ENCODE measurements around the gene NFIC.

- no peak for TF ChIP-seq CTCF (IDR thresholded peaks at IDR 0.05; ENCODE audit: insufficient read depth, low read depth, low read length)
- TF ChIP-seq EZH2 (IDR thresholded peaks at IDR 0.05; ENCODE audit: insufficient read depth, low read length) = no peak
Measured at GRCh38 chr19:3328743-3329142, 37.6 kb upstream of the NFIC start.

Measured in astrocyte (in vitro differentiated cells and primary cell).